ENCODE measurements around the gene PEX5L. TPM values are rescaled to one million over a fixed set of nuclear protein-coding genes. Genes with fewer than 3 reads are reported as not detected.

PEX5L gene
- total RNA-seq, 4 donors from 2014 or later = not detected

DNA sequence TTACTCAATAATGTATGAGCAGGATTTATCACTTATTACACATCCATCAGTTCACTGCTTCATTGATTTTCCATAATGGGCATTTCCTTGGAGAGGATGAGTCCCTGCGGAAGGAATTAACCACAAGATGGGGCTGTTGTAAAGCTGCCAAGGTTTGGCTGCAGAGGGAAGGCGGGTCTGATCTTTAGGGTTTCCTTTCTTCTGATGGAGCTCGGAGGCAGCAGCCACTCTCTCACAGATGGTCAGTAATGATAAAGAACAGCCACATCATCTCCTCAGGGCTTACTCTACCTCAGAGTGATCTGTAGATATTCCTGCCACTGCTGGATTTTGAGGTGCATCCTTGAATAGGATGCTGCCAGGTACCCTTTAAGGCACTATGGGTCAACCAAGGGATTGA is 268.7 kb downstream of the PEX5L start:
- no peak overlapping the region for H3K27ac ChIP-seq
- DNase-seq = no peak
- WGBS, 2 donors = 42 to 45% methylated on average over 2 of the region's 3 CpGs
- intact Hi-C loops (cut with DNase I) = no loop called here
- no peaks in the 10 kb centered on the region for H3K27me3 ChIP-seq
- no peaks in the 10 kb centered on the region for H3K9me3 ChIP-seq
- no peak overlapping the region for H3K4me3 ChIP-seq
- peaks cover 0 to 37% (median 2%) of the 10 kb centered on the region in 3 donors for H3K36me3 ChIP-seq
- TF ChIP-seq, protein P1, sequence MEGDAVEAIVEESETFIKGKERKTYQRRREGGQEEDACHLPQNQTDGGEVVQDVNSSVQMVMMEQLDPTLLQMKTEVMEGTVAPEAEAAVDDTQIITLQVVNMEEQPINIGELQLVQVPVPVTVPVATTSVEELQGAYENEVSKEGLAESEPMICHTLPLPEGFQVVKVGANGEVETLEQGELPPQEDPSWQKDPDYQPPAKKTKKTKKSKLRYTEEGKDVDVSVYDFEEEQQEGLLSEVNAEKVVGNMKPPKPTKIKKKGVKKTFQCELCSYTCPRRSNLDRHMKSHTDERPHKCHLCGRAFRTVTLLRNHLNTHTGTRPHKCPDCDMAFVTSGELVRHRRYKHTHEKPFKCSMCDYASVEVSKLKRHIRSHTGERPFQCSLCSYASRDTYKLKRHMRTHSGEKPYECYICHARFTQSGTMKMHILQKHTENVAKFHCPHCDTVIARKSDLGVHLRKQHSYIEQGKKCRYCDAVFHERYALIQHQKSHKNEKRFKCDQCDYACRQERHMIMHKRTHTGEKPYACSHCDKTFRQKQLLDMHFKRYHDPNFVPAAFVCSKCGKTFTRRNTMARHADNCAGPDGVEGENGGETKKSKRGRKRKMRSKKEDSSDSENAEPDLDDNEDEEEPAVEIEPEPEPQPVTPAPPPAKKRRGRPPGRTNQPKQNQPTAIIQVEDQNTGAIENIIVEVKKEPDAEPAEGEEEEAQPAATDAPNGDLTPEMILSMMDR (IDR thresholded peaks at IDR 0.05) = peak in 3 of 6 experiments; percentile 17 to 38 (median 24)
- TF ChIP-seq POLR2A (IDR thresholded peaks at IDR 0.05) = no peak
- no peaks in the 10 kb centered on the region for H3K4me1 ChIP-seq

DNA sequence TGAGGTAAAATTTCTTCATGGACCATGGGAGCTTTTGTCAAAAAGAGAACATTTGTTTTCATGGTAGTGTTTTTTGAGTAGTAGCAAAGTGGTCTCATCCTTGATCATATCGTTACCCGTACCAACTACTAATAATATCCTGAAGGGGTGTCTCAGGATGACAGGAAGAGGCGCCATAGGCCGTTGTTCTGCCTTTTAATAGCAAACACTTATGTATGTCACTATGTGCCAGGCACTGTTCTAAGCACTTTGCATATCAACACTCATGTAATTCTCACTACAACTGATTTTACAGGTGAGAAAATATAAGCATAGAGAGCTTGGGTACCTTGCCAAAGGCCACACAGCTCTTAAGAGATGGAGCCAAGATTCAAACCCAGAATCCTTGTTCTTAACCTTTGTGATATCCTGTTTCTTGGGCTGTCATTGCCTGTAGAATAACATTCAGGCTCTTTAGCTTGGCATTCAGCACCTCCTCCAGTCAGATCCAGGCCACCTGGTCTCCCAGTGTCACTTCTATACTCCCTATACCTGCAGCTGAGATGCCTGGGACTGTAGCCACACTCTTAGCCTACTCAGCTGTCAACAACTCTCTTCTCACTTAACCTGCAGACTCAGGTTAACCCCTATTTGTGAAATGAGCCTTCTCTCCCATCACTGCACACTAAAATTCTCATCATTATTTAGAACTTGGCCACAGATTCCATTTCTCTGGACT is 270.2 kb downstream of the PEX5L start:
- Histone ChIP-seq H3K36me3 (peaks cover 0 to 45% (median 2%) of the 10 kb centered on the region in 3 donors), H3K27me3 (no peaks in the 10 kb centered on the region), H3K4me3 (no peak overlapping the region), H3K27ac (no peak overlapping the region), H3K9me3 (no peaks in the 10 kb centered on the region), H3K4me1 (no peaks in the 10 kb centered on the region)
- TF ChIP-seq POLR2A (IDR thresholded peaks at IDR 0.05) = no peak
- TF ChIP-seq, protein P1 (IDR thresholded peaks at IDR 0.05) = no peak
- WGBS, 2 donors = 89 to 92% methylated on average over 4 of the region's 4 CpGs
- no peak for DNase-seq
- intact Hi-C loops (cut with DNase I) = no loop called here

DNA sequence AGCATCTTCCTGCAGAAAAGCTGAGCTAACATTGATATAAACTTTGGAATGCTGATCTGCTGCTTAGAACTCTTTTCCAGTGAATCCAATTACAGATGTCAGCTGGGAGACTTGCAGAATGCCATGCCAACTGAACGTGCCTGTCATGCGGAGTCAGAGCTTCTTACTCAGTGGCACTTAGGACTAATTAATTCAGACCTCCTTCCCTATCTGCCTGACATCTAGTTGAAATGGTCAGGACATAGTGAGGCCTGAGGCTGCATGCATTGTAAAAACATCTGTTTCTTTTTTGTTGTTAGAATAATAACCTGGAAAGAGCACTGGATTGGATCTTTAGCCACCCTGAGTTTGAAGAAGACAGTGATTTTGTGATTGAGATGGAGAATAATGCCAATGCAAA is 271.3 kb downstream of the PEX5L start:
- Histone ChIP-seq H3K27me3 (no peaks in the 10 kb centered on the region), H3K27ac (no peak overlapping the region), H3K9me3 (no peaks in the 10 kb centered on the region), H3K4me1 (no peaks in the 10 kb centered on the region), H3K4me3 (no peak overlapping the region), H3K36me3 (peaks cover 0 to 51% (median 2%) of the 10 kb centered on the region in 3 donors)
- 67 to 69% methylated on average over 2 of the region's 2 CpGs for WGBS, 2 donors
- intact Hi-C loops (cut with DNase I) = no loop called here
- no peak for TF ChIP-seq POLR2A (IDR thresholded peaks at IDR 0.05)
- TF ChIP-seq, protein P1 (IDR thresholded peaks at IDR 0.05) = no peak
- DNase-seq = no peak

DNA sequence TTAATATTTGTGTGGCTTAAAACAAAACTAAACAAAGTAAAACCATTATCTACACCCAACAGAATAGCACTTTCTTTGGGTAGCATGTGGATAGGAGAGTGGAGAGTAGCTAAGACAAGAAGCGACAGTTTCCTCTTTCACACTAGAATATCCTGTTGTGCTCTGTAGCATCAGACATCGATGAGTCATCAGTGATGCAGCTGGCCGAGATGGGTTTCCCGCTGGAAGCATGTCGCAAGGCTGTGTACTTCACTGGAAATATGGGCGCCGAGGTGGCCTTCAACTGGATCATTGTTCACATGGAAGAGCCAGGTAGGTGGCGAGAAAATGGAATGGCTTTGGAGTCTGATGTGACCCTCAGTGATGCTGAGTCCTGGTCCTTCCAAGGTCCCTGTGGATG is 275.8 kb downstream of the PEX5L start:
- TF ChIP-seq, protein P1 (IDR thresholded peaks at IDR 0.05) = no peak
- TF ChIP-seq POLR2A (IDR thresholded peaks at IDR 0.05) = no peak
- intact Hi-C loops (cut with DNase I) = no loop called here

DNA sequence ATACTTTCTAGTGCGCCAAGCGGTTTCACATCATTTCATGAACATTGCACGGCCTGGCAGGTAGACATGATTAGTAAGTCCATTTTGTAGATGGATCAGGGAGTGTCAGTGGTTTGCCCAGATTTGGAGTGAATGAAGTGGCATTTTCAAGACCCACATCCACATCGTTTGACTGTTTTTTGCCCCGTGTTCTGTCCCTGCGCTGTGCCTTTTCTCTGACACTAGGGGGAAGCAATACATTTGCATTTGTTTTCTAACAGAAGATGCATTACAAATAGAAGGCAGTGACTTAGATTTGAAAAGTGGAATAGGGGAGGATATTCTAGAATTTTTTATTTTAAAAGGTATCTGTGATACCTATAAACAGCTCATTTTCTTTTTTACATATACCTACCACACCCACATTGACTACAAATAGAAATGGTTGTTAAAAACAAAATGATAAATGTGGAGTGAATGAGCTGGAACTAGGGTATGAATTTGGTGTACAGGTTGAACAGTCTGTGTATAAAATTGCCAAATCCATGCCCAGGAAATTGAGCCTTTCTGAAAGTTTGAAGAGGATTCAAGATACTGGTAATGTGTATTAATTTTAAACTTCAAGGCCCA is 285.9 kb downstream of the PEX5L start:
- peaks cover 0 to 14% (median 0%) of the 10 kb centered on the region in 3 donors for H3K36me3 ChIP-seq
- H3K27ac ChIP-seq = no peak overlapping the region
- no peak overlapping the region for H3K4me3 ChIP-seq
- H3K4me1 ChIP-seq = no peaks in the 10 kb centered on the region
- 60 to 75% methylated on average over 6 of the region's 6 CpGs for WGBS, 2 donors
- TF ChIP-seq POLR2A (IDR thresholded peaks at IDR 0.05) = no peak
- TF ChIP-seq, protein P1 (IDR thresholded peaks at IDR 0.05) = peak in 3 of 6 experiments; percentile 22 to 44 (median 30)
- no peaks in the 10 kb centered on the region for H3K9me3 ChIP-seq
- intact Hi-C loops (cut with DNase I) = no loop called here
- no peak for DNase-seq
- H3K27me3 ChIP-seq = no peaks in the 10 kb centered on the region

More for the DNA sequence above, 275.8 kb downstream of the PEX5L start:
- 88 to 90% methylated on average over 7 to 8 of the region's 8 CpGs for WGBS, 2 donors
- H3K9me3 ChIP-seq = no peaks in the 10 kb centered on the region
- peaks cover 0 to 67% (median 0%) of the 10 kb centered on the region in 3 donors for H3K36me3 ChIP-seq
- no peaks in the 10 kb centered on the region for H3K27me3 ChIP-seq
- H3K4me3 ChIP-seq = no peak overlapping the region
- no peaks in the 10 kb centered on the region for H3K4me1 ChIP-seq
- DNase-seq = no peak
- no peak overlapping the region for H3K27ac ChIP-seq

All from esophagus squamous epithelium (tissue), 5 donors.